ENCODE data around the gene ATP6V1G1. TPM values are rescaled to one million over a fixed set of nuclear protein-coding genes. Genes with fewer than 3 reads are reported as not detected.

The ATP6V1G1 gene
- polyA plus RNA-seq, 1 donor from 2014 or later, result 802 TPM

DNA sequence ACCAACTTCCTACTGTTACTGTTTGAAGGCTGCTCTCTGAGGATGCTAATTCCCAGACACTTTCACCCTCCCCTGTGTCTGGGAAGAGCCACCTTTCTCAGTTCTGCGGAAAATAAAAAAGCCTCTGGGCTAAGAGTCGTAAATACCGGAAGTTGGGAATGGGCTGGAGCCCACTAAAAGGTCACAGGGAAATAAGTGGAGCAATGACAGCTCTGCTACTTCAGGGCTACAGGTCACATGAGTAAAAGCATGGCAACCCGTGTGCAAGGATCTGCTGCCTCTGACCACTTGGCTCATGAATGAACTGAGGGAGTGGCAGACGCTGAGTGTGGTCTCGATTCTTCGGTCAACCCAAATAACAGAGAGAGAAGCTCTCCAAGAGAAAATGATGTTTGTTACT, 25.8 kb upstream of the ATP6V1G1 start:
- Histone ChIP-seq H3K27ac (ENCODE audit: low read length) (no peak overlapping the region), H3F3A (ENCODE audit: insufficient read depth, low read length, poor library complexity, severe bottlenecking) (no peaks in the 10 kb centered on the region), H3K36me3 (ENCODE audit: insufficient read depth, low read length) (no peaks in the 10 kb centered on the region), H3K9me3 (ENCODE audit: low read length) (no peaks in the 10 kb centered on the region), H2AFZ (ENCODE audit: low read depth, low read length) (no peak overlapping the region), H4K20me1 (ENCODE audit: insufficient read depth) (no peaks in the 10 kb centered on the region), H3K4me3 (ENCODE audit: low read length) (no peak overlapping the region), H3K9me2 (ENCODE audit: insufficient read depth, low read length) (no peaks in the 10 kb centered on the region), H3K9ac (ENCODE audit: low read length) (no peak overlapping the region), H3K4me2 (ENCODE audit: low read length) (no peak overlapping the region), H3K27me3 (ENCODE audit: insufficient read depth, low read depth, low read length) (no peaks in the 10 kb centered on the region), H3K79me2 (replicated peaks; ENCODE audit: insufficient read depth, low read length) (no peaks in the 10 kb centered on the region)
- TF ChIP-seq, protein P1, sequence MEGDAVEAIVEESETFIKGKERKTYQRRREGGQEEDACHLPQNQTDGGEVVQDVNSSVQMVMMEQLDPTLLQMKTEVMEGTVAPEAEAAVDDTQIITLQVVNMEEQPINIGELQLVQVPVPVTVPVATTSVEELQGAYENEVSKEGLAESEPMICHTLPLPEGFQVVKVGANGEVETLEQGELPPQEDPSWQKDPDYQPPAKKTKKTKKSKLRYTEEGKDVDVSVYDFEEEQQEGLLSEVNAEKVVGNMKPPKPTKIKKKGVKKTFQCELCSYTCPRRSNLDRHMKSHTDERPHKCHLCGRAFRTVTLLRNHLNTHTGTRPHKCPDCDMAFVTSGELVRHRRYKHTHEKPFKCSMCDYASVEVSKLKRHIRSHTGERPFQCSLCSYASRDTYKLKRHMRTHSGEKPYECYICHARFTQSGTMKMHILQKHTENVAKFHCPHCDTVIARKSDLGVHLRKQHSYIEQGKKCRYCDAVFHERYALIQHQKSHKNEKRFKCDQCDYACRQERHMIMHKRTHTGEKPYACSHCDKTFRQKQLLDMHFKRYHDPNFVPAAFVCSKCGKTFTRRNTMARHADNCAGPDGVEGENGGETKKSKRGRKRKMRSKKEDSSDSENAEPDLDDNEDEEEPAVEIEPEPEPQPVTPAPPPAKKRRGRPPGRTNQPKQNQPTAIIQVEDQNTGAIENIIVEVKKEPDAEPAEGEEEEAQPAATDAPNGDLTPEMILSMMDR (IDR thresholded peaks at IDR 0.05; ENCODE audit: poor library complexity, severe bottlenecking), result no peak
- TF ChIP-seq RAD21 (conservative IDR thresholded peaks at IDR 0.05), result no peak
- no peak for TF ChIP-seq TAF1 (IDR thresholded peaks at IDR 0.05; ENCODE audit: low read depth)
- no peak for TF ChIP-seq EZH2 (IDR thresholded peaks at IDR 0.05; ENCODE audit: borderline replicate concordance, insufficient read depth, low read length, poor library complexity, severe bottlenecking)
- TF ChIP-seq MXI1 (conservative IDR thresholded peaks at IDR 0.05; ENCODE audit: poor library complexity, severe bottlenecking), result no peak
- TF ChIP-seq EP300 (conservative IDR thresholded peaks at IDR 0.05; ENCODE audit: poor library complexity, severe bottlenecking), result no peak
- no peak for TF ChIP-seq REST (IDR thresholded peaks at IDR 0.05; ENCODE audit: borderline replicate concordance)
- no peak for TF ChIP-seq POLR2AphosphoS5 (IDR thresholded peaks at IDR 0.05)
- no peak for TF ChIP-seq SMC3 (conservative IDR thresholded peaks at IDR 0.05; ENCODE audit: poor library complexity)

- Histone ChIP-seq H3K4me3 (ENCODE audit: low read length) (no peak overlapping the region), H4K20me1 (ENCODE audit: insufficient read depth) (no peaks in the 10 kb centered on the region), H3K9me2 (ENCODE audit: insufficient read depth, low read length) (no peaks in the 10 kb centered on the region), H3K4me2 (ENCODE audit: low read length) (no peak overlapping the region), H3K9me3 (ENCODE audit: low read length) (no peaks in the 10 kb centered on the region), H3K27ac (ENCODE audit: low read length) (no peak overlapping the region), H3K9ac (ENCODE audit: low read length) (no peak overlapping the region), H3F3A (ENCODE audit: insufficient read depth, low read length, poor library complexity, severe bottlenecking) (no peaks in the 10 kb centered on the region), H2AFZ (ENCODE audit: low read depth, low read length) (no peak overlapping the region), H3K79me2 (replicated peaks; ENCODE audit: insufficient read depth, low read length) (no peaks in the 10 kb centered on the region), H3K36me3 (ENCODE audit: insufficient read depth, low read length) (no peaks in the 10 kb centered on the region), H3K27me3 (ENCODE audit: insufficient read depth, low read depth, low read length) (no peaks in the 10 kb centered on the region)
- TF ChIP-seq EZH2 (IDR thresholded peaks at IDR 0.05; ENCODE audit: borderline replicate concordance, insufficient read depth, low read length, poor library complexity, severe bottlenecking) (no peak), EP300 (conservative IDR thresholded peaks at IDR 0.05; ENCODE audit: poor library complexity, severe bottlenecking) (no peak), MXI1 (conservative IDR thresholded peaks at IDR 0.05; ENCODE audit: poor library complexity, severe bottlenecking) (no peak), REST (IDR thresholded peaks at IDR 0.05; ENCODE audit: borderline replicate concordance) (no peak), POLR2AphosphoS5 (IDR thresholded peaks at IDR 0.05) (no peak), RAD21 (conservative IDR thresholded peaks at IDR 0.05) (no peak), TAF1 (IDR thresholded peaks at IDR 0.05; ENCODE audit: low read depth) (no peak), SMC3 (conservative IDR thresholded peaks at IDR 0.05; ENCODE audit: poor library complexity) (no peak)
- TF ChIP-seq, protein P1 (IDR thresholded peaks at IDR 0.05; ENCODE audit: poor library complexity, severe bottlenecking), result no peak
Measured at GRCh38 chr9:114565204-114565603, 22.4 kb upstream of the ATP6V1G1 start.

All from neural cell (in vitro differentiated cells).